GM12878 (cell line): ENCODE data around the gene PRDM16. TPM values are rescaled to one million over a fixed set of nuclear protein-coding genes. Genes with fewer than 3 reads are reported as not detected.

Source experiments
- ATAC-seq: fragments of 200-7000 bp; cut with Tn5 transposase; 3 replicates; pipeline ENCODE4 v1.9.1; 2020; ENCODE audit warnings: mild to moderate bottlenecking, moderate library complexity
- BruUV-seq: library from RNA; stranded (reverse); fragments of 400-500 nt; replicated peaks from 2 replicates; lab custom pipeline; 2021; lab: Mats Ljungman, UMichigan
- CTCF ChIA-PET: fragments of 300-600 bp; sonication (Branson Sonifier 250); formaldehyde crosslinking; extraction: SDS; loops from one replicate; lab custom pipeline; 2021; ENCODE audit warnings: inconsistent platforms; lab: Yijun Ruan, JAX
- POLR2A ChIA-PET: fragments of 350-600 bp; formaldehyde crosslinking; extraction: SDS; loops from one replicate; lab custom pipeline; 2021; ENCODE audit warnings: inconsistent platforms; lab: Charles Lee
- RAD21 ChIA-PET: fragments of 300-600 bp; sonication (Branson Sonifier 250); formaldehyde crosslinking; loops from one replicate; lab custom pipeline; 2023; ENCODE audit warnings: antibody characterized with exemption; ENCODE audit not compliant: unreplicated experiment; lab: Charles Lee
- SMC1A ChIA-PET: fragments of 300-600 bp; sonication (Branson Sonifier 250); formaldehyde crosslinking; loops from one replicate; lab custom pipeline; 2023; ENCODE audit not compliant: unreplicated experiment, uncharacterized antibody; lab: Charles Lee
- DNase-seq: peaks from one replicate; pipeline ENCODE4 v3.0.0-alpha.2; 2011; ENCODE audit warnings: low read depth, low spot score
- FAIRE-seq: peaks from 3 replicates; lab custom pipeline; 2011; peaks lifted over from hg19 to GRCh38; lab: Jason Lieb, UNC
- H2AFZ ChIP-seq: 2 replicates; pipeline ENCODE4 v1.6.0; 2011; ENCODE audit warnings: low read depth, low read length, control low read depth; ENCODE audit not compliant: control insufficient read depth
- H3K27ac ChIP-seq: 2 replicates; pipeline ENCODE4 v1.5.1; 2011; ENCODE audit warnings: control low read depth; ENCODE audit not compliant: control insufficient read depth, insufficient read depth
- H3K27me3 ChIP-seq, 2 experiments: replicated peaks in 1 of 2; 2 replicates each; pipeline versions ENCODE4 v1.6.0 to v1.6.1; 2011; ENCODE audit warnings: low read length in 1 of 2; ENCODE audit not compliant: control insufficient read depth in 2 of 2, insufficient read depth in 2 of 2
- H3K36me3 ChIP-seq, 2 experiments: 2 replicates each; pipeline ENCODE4 v1.5.1; 2011; ENCODE audit warnings: low read length in 1 of 2; ENCODE audit not compliant: control insufficient read depth in 2 of 2, insufficient read depth in 2 of 2
- H3K4me1 ChIP-seq: 2 replicates; pipeline ENCODE4 v1.6.1; 2011; ENCODE audit warnings: mild to moderate bottlenecking, low read length, moderate library complexity, mixed read lengths; ENCODE audit not compliant: control insufficient read depth, insufficient read depth
- H3K4me2 ChIP-seq: 2 replicates; pipeline ENCODE4 v1.6.0; 2011; ENCODE audit warnings: control low read depth; ENCODE audit not compliant: control insufficient read depth, insufficient read depth
- H3K4me3 ChIP-seq: fragments of 200-600 bp; sonication (generic); 2 replicates; pipeline ENCODE4 v1.5.1; 2016
- H3K79me2 ChIP-seq: 2 replicates; pipeline ENCODE4 v1.6.0; 2011; ENCODE audit warnings: low read length; ENCODE audit not compliant: control insufficient read depth, insufficient read depth
- H3K9ac ChIP-seq: 2 replicates; pipeline ENCODE4 v1.8.0; 2011; ENCODE audit warnings: low read length, control low read depth, mixed read lengths; ENCODE audit not compliant: control insufficient read depth, insufficient read depth
- H3K9me3 ChIP-seq: replicated peaks from 3 replicates; pipeline ENCODE4 v1.5.1; 2011; ENCODE audit warnings: mild to moderate bottlenecking, low read length; ENCODE audit not compliant: control insufficient read depth, insufficient read depth
- H4K20me1 ChIP-seq: 2 replicates; pipeline ENCODE4 v1.6.0; 2011; ENCODE audit not compliant: control insufficient read depth, insufficient read depth
- BCL3 ChIP-seq: IDR thresholded peaks from 2 replicates; pipeline ENCODE4 v1.6.1; 2011; ENCODE audit warnings: borderline replicate concordance, low read depth, mild to moderate bottlenecking, moderate library complexity, low read length; ENCODE audit not compliant: insufficient read depth, poor library complexity, severe bottlenecking
- CBX3 ChIP-seq: fragments of 200-600 bp; sonication (generic); IDR thresholded peaks from 2 replicates; pipeline ENCODE4 v1.6.1; 2016; ENCODE audit warnings: low read depth, borderline replicate concordance
- CEBPB ChIP-seq, 2 experiments: fragments of 150-350 bp in 1 of 2; IDR thresholded peaks; 2 replicates each; pipeline ENCODE4 v1.6.1; 2012 to 2014; ENCODE audit warnings: low read depth in 2 of 2, low read length in 2 of 2, borderline replicate concordance in 1 of 2, inconsistent platforms in 1 of 2
- CHD4 ChIP-seq: fragments of 200-600 bp; sonication (generic); IDR thresholded peaks from 2 replicates; pipeline ENCODE4 v1.6.1; 2016; ENCODE audit warnings: mild to moderate bottlenecking
- E2F4 ChIP-seq: IDR thresholded peaks from 2 replicates; pipeline ENCODE4 v1.6.1; 2012; ENCODE audit warnings: low read depth, low read length, improper control_type of control experiment
- EGR1 ChIP-seq, 2 experiments: IDR thresholded peaks; 1 replicate in 1 of 2; 2 replicates in 1 of 2; pipeline ENCODE4 v1.6.1; 2011 to 2012; ENCODE audit warnings: low read depth in 2 of 2, low read length in 2 of 2, borderline replicate concordance in 1 of 2, mild to moderate bottlenecking in 1 of 2, moderate library complexity in 1 of 2
- FOXK2 ChIP-seq: fragments of 450-650 bp; IDR thresholded peaks from 2 replicates; pipeline ENCODE4 v1.6.1; 2017; ENCODE audit warnings: mild to moderate bottlenecking, moderate library complexity
- HDAC6 ChIP-seq: fragments of 200-600 bp; sonication (generic); IDR thresholded peaks from one replicate; pipeline ENCODE4 v1.8.0; 2017; ENCODE audit warnings: antibody characterized with exemption; ENCODE audit not compliant: unreplicated experiment
- NFXL1 ChIP-seq: fragments of 450-650 bp; IDR thresholded peaks from 2 replicates; pipeline ENCODE4 v1.6.1; 2017; ENCODE audit warnings: antibody characterized with exemption, mild to moderate bottlenecking, borderline replicate concordance
- NR2C1 ChIP-seq: fragments of 450-650 bp; IDR thresholded peaks from 2 replicates; pipeline ENCODE4 v1.6.1; 2017; ENCODE audit warnings: antibody characterized with exemption, mild to moderate bottlenecking, moderate library complexity
- PML ChIP-seq: IDR thresholded peaks from 2 replicates; pipeline ENCODE4 v1.6.1; 2012; ENCODE audit warnings: low read length, inconsistent platforms
- REST ChIP-seq: IDR thresholded peaks from 2 replicates; pipeline ENCODE4 v1.6.1; 2012; ENCODE audit warnings: mild to moderate bottlenecking, low read depth, low read length
- SMARCA5 ChIP-seq: fragments of 450-650 bp; IDR thresholded peaks from 2 replicates; pipeline ENCODE4 v1.6.1; 2017; ENCODE audit warnings: mild to moderate bottlenecking
- SRF ChIP-seq, 2 experiments: IDR thresholded peaks; 2 replicates each; pipeline ENCODE4 v1.6.1; 2011; ENCODE audit warnings: low read depth in 2 of 2, low read length in 2 of 2, mild to moderate bottlenecking in 1 of 2, moderate library complexity in 1 of 2
- SUPT20H ChIP-seq: IDR thresholded peaks from 2 replicates; pipeline ENCODE4 v1.6.1; 2011; ENCODE audit warnings: low read depth, mild to moderate bottlenecking, low read length, moderate library complexity, borderline replicate concordance; ENCODE audit not compliant: control insufficient read depth
- TBL1XR1 ChIP-seq: IDR thresholded peaks from 2 replicates; pipeline ENCODE4 v1.6.1; 2012; ENCODE audit warnings: low read depth, low read length, improper control_type of control experiment
- USF2 ChIP-seq: IDR thresholded peaks from 2 replicates; pipeline ENCODE4 v1.6.1; 2011; ENCODE audit warnings: low read depth, low read length, improper control_type of control experiment, borderline replicate concordance
- ZSCAN29 ChIP-seq: fragments of 450-650 bp; IDR thresholded peaks from 2 replicates; pipeline ENCODE4 v1.6.1; 2017; ENCODE audit warnings: mild to moderate bottlenecking, moderate library complexity
- WGBS: methylation state at CpG from one replicate; pipeline ENCODE4 v1.1.6; 2016; ENCODE audit warnings: low lambda C conversion rate; ENCODE audit not compliant: insufficient replicate concordance, insufficient coverage; ENCODE audit errors: missing lambda C conversion rate; 5-methylcytosine and 5-hydroxymethylcytosine counted together
- in situ Hi-C: fragments of 300-500 bp; cut with MboI; formaldehyde crosslinking; loops from 9 replicates; pipeline ENCODE4 v1.14.3; 2018; ENCODE audit warnings: mixed read lengths
- intact Hi-C: fragments of 100-400 bp; cut with micrococcal nuclease; formaldehyde crosslinking; loops from one replicate; pipeline ENCODE4 v1.14.2; 2022; ENCODE audit not compliant: unreplicated experiment
- polyA plus RNA-seq, 11 experiments: library from polyadenylated mRNA; depleted of rRNA in 4 of 11; unstranded in 6 of 11; stranded (reverse) in 5 of 11; fragments of >200 nt; fragmentation: Nextera tagmentation in 4 of 11; fragmentation: Illumina TruSeq in 1 of 11; extraction: Ambion mirVana in 4 of 11; extraction: Trizol in 1 of 11; gene quantifications; 1 replicate in 1 of 11; 2 replicates in 10 of 11; pipeline versions ENCODE4 v1.2.1 to v1.2.3, GENCODE V29; 2011 to 2016; ENCODE audit warnings: inconsistent platforms in 2 of 11, missing spikeins in 2 of 11, low read depth in 1 of 11
- total RNA-seq, 4 experiments: library from RNA; depleted of rRNA in 3 of 4; stranded (reverse); fragments of >200 nt in 3 of 4; fragmentation: Illumina TruSeq in 1 of 4; extraction: Trizol in 1 of 4; gene quantifications; 2 replicates each; pipeline versions ENCODE4 v1.2.1 to v1.2.3, GENCODE V29; 2013 to 2021

PRDM16 gene
- total and polyA plus RNA-seq, 10 of the 15 experiments (the other 5 are each of a cell fraction or from before 2014, with no cell fraction given), result 0.03 TPM; not detected in 9

- RAD21 ChIA-PET, result no interaction called here
- WGBS, result 7% methylated on average over 24 of the region's 24 CpGs
- SMC1A ChIA-PET, result no interaction called here
- H3K36me3 ChIP-seq, result no peaks in the 10 kb centered on the region
- H2AFZ ChIP-seq, result no peak overlapping the region
- H3K9ac ChIP-seq, result no peak overlapping the region
- H3K27me3 ChIP-seq, result no peaks in the 10 kb centered on the region
- H3K9me3 ChIP-seq, result no peaks in the 10 kb centered on the region
- no peak for ATAC-seq
- no peaks in the 10 kb centered on the region for H3K4me1 ChIP-seq
- intact Hi-C loops, result no loop called here
- no peak for DNase-seq
- in situ Hi-C loops, result no loop called here
- CTCF ChIA-PET, result no interaction called here
- H3K27ac ChIP-seq, result no peak overlapping the region
- no peak overlapping the region for H3K4me3 ChIP-seq
- POLR2A ChIA-PET, result no interaction called here
- no peak overlapping the region for H3K4me2 ChIP-seq
- no TSS peak for BruUV-seq
- FAIRE-seq, result no peak
- no peaks in the 10 kb centered on the region for H4K20me1 ChIP-seq
- H3K79me2 ChIP-seq, result no peaks in the 10 kb centered on the region
- no peak for TF ChIP-seq CBX3
- no peak for TF ChIP-seq NR2C1
- TF ChIP-seq SMARCA5, result no peak
- TF ChIP-seq E2F4, result no peak
- no peak for TF ChIP-seq FOXK2
- no peak for TF ChIP-seq SUPT20H
- no peak for TF ChIP-seq SRF (IDR thresholded peaks at IDR 0.05; ENCODE audit: low read depth in 2 of 2, low read length in 2 of 2)
- no peak for TF ChIP-seq HDAC6
- no peak for TF ChIP-seq NFXL1
- TF ChIP-seq REST, result no peak
- no peak for TF ChIP-seq TBL1XR1
- TF ChIP-seq BCL3, result no peak
- no peak for TF ChIP-seq CEBPB (IDR thresholded peaks at IDR 0.05; ENCODE audit: borderline replicate concordance in 1 of 2, low read depth in 2 of 2, low read length in 2 of 2)
- no peak for TF ChIP-seq PML
- TF ChIP-seq USF2, result no peak
- TF ChIP-seq ZSCAN29, result no peak
- TF ChIP-seq EGR1 (IDR thresholded peaks at IDR 0.05; ENCODE audit: borderline replicate concordance in 1 of 2, low read depth in 2 of 2, low read length in 2 of 2), result no peak
- no peak for TF ChIP-seq CHD4
These were observed 213.8 kb downstream of the PRDM16 start for GRCh38 chr1:3282656-3283430.
